HEK293T (cell line): ENCODE data around the gene TPP1.

Experiments
- CTCF ChIA-PET: fragments of 350-600 bp; formaldehyde crosslinking; extraction: SDS; loops from one replicate; lab custom pipeline; 2021; ENCODE audit warnings: antibody characterized with exemption, inconsistent platforms; lab: Yijun Ruan, JAX
- POLR2A ChIA-PET: fragments of 350-600 bp; formaldehyde crosslinking; extraction: SDS; loops from one replicate; lab custom pipeline; 2020; ENCODE audit warnings: antibody characterized with exemption, inconsistent platforms; lab: Yijun Ruan, JAX
- DNase-seq: peaks from one replicate; pipeline ENCODE4 v3.0.0; 2012; ENCODE audit warnings: mixed read lengths; ENCODE audit errors: extremely low spot score
- ARNT ChIP-seq: fragments of 450-650 bp; IDR thresholded peaks from 2 replicates; pipeline ENCODE4 v1.6.1; 2017; ENCODE audit warnings: mild to moderate bottlenecking
- BHLHE40 ChIP-seq: fragments of 450-650 bp; IDR thresholded peaks from 2 replicates; pipeline ENCODE4 v1.6.1; 2016; ENCODE audit warnings: mild to moderate bottlenecking, moderate library complexity, borderline replicate concordance
- CTBP1 ChIP-seq: fragments of 450-650 bp; IDR thresholded peaks from 2 replicates; pipeline ENCODE4 v1.6.1; 2016; ENCODE audit warnings: borderline replicate concordance
- ELF4 ChIP-seq: fragments of 450-650 bp; IDR thresholded peaks from 2 replicates; pipeline ENCODE4 v1.6.1; 2017; ENCODE audit warnings: antibody characterized with exemption
- FOXA1 ChIP-seq: fragments of 450-650 bp; IDR thresholded peaks from 2 replicates; pipeline ENCODE4 v1.6.1; 2016; ENCODE audit warnings: mild to moderate bottlenecking
- FOXK2 ChIP-seq: fragments of 450-650 bp; IDR thresholded peaks from 2 replicates; pipeline ENCODE4 v1.6.1; 2016; ENCODE audit warnings: mild to moderate bottlenecking
- FOXM1 ChIP-seq: fragments of 450-650 bp; IDR thresholded peaks from 2 replicates; pipeline ENCODE4 v1.6.1; 2017; ENCODE audit warnings: mild to moderate bottlenecking, borderline replicate concordance
- HDGF ChIP-seq: fragments of 450-650 bp; IDR thresholded peaks from 2 replicates; pipeline ENCODE4 v1.6.1; 2017; ENCODE audit warnings: antibody characterized with exemption, borderline replicate concordance
- L3MBTL2 ChIP-seq: fragments of 450-650 bp; conservative IDR thresholded peaks from 2 replicates; pipeline ENCODE4 v1.6.1; 2016; ENCODE audit warnings: mild to moderate bottlenecking
- LEF1 ChIP-seq: fragments of 450-650 bp; IDR thresholded peaks from 2 replicates; pipeline ENCODE4 v1.6.1; 2017; ENCODE audit warnings: mild to moderate bottlenecking, borderline replicate concordance
- NFRKB ChIP-seq: fragments of 450-650 bp; IDR thresholded peaks from 2 replicates; pipeline ENCODE4 v1.6.1; 2016; ENCODE audit warnings: mild to moderate bottlenecking, moderate library complexity
- SP1 ChIP-seq: fragments of 450-650 bp; IDR thresholded peaks from 2 replicates; pipeline ENCODE4 v1.6.1; 2017
- SUZ12 ChIP-seq: fragments of 450-650 bp; IDR thresholded peaks from 2 replicates; pipeline ENCODE4 v1.6.1; 2016; ENCODE audit warnings: mild to moderate bottlenecking
- TARDBP ChIP-seq: fragments of 450-650 bp; IDR thresholded peaks from 2 replicates; pipeline ENCODE4 v1.6.1; 2016
- ZNF384 ChIP-seq: fragments of 450-650 bp; IDR thresholded peaks from 2 replicates; pipeline ENCODE4 v1.6.1; 2016
- TF ChIP-seq, protein P1 (sequence below): fragments of 450-650 bp; IDR thresholded peaks from 2 replicates; pipeline ENCODE4 v1.6.1; 2016

The TPP1 gene

GRCh38 chr11:6655790-6656583 is 36.8 kb upstream of the TPP1 start, which contains the start of gene DCHS1:
DCHS1 (minus strand) TSS chr11:6655809; CDS start chr11:6641613, 14,196 bp downstream.
- TF ChIP-seq NFRKB (no peak), LEF1 (no peak), ARNT (no peak), CTBP1 (no peak), SP1 (no peak)
- ChIA-PET POLR2A (no interaction called here), CTCF (interaction anchor here (1.2 kb wide), 1 partner anchor 12 kb away, joined by 5 read pairs; no protein-coding TSS in a partner anchor)
- DNase-seq = peak; percentile 35

- POLR2A ChIA-PET = no interaction called here
- CTCF ChIA-PET = no interaction called here
- no peak for DNase-seq
- no peak for TF ChIP-seq HDGF
- TF ChIP-seq FOXM1 = no peak
- no peak for TF ChIP-seq LEF1
- TF ChIP-seq ZNF384 = no peak
- no peak for TF ChIP-seq ELF4
- no peak for TF ChIP-seq L3MBTL2
- no peak for TF ChIP-seq SUZ12
- TF ChIP-seq TARDBP = no peak
- TF ChIP-seq CTBP1 = no peak
- TF ChIP-seq NFRKB = no peak
These were observed 36.0 kb upstream of the TPP1 start for GRCh38 chr11:6655020-6655789.

- CTCF ChIA-PET = no interaction called here
- TF ChIP-seq ELF4 = no peak
- no peak for TF ChIP-seq NFRKB
- no peak for TF ChIP-seq L3MBTL2
- no peak for TF ChIP-seq LEF1
- TF ChIP-seq FOXM1 = no peak
- TF ChIP-seq HDGF = no peak
- TF ChIP-seq BHLHE40 = no peak
- TF ChIP-seq TARDBP = no peak
- TF ChIP-seq ZNF384 = no peak
- TF ChIP-seq SUZ12 = no peak
- TF ChIP-seq SP1 = no peak
- no peak for TF ChIP-seq CTBP1
- TF ChIP-seq FOXK2 = no peak
- no peak for TF ChIP-seq ARNT
- TF ChIP-seq FOXA1 = no peak
- TF ChIP-seq, protein P1, sequence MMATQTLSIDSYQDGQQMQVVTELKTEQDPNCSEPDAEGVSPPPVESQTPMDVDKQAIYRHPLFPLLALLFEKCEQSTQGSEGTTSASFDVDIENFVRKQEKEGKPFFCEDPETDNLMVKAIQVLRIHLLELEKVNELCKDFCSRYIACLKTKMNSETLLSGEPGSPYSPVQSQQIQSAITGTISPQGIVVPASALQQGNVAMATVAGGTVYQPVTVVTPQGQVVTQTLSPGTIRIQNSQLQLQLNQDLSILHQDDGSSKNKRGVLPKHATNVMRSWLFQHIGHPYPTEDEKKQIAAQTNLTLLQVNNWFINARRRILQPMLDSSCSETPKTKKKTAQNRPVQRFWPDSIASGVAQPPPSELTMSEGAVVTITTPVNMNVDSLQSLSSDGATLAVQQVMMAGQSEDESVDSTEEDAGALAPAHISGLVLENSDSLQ = no peak
- DNase-seq = no peak
These were observed 35.2 kb upstream of the TPP1 start for GRCh38 chr11:6654281-6655019.

GRCh38 chr11:6653656-6654055 is 34.4 kb upstream of the TPP1 start:
- TF ChIP-seq, protein P1 = no peak
- no peak for TF ChIP-seq SP1
- TF ChIP-seq ELF4 = no peak
- TF ChIP-seq FOXK2 = no peak
- no peak for TF ChIP-seq L3MBTL2
- TF ChIP-seq BHLHE40 = no peak
- no peak for TF ChIP-seq FOXA1
- no peak for TF ChIP-seq LEF1
- TF ChIP-seq HDGF = no peak
- DNase-seq = no peak
- ChIA-PET POLR2A (interaction anchor here (1.2 to 1.3 kb wide), 2 partner anchors 27 to 29 kb away, joined by 3 to 4 read pairs; partner anchors contain the start of gene MRPL17), CTCF (no interaction called here)

More at GRCh38 chr11:6654281-6655019, 35.2 kb upstream of the TPP1 start:
- POLR2A ChIA-PET = interaction anchor here (1.2 kb wide), 1 partner anchor 26 kb away, joined by 3 read pairs; no protein-coding TSS in a partner anchor

- DNase-seq = no peak
- POLR2A ChIA-PET = interaction anchor here (1.2 to 1.3 kb wide), 2 partner anchors 28 to 30 kb away, joined by 3 to 4 read pairs; partner anchors contain the start of gene MRPL17
- TF ChIP-seq ARNT = no peak
- no peak for TF ChIP-seq SP1
- TF ChIP-seq ELF4 = no peak
- no peak for TF ChIP-seq TARDBP
- TF ChIP-seq LEF1 = no peak
- no peak for TF ChIP-seq FOXM1
- no peak for TF ChIP-seq FOXA1
- CTCF ChIA-PET = no interaction called here
These were observed 33.9 kb upstream of the TPP1 start for GRCh38 chr11:6653097-6653496.

GRCh38 chr11:6652182-6652581 is 33.0 kb upstream of the TPP1 start:
- DNase-seq = no peak
- TF ChIP-seq FOXM1 (no peak), NFRKB (no peak), FOXA1 (no peak), LEF1 (no peak), SUZ12 (no peak), BHLHE40 (no peak), HDGF (no peak), FOXK2 (no peak), TARDBP (no peak), ZNF384 (no peak)
- TF ChIP-seq, protein P1 = no peak
- ChIA-PET POLR2A (no interaction called here), CTCF (no interaction called here)
